ENCODE measurements around the gene ESF1.

DNA sequence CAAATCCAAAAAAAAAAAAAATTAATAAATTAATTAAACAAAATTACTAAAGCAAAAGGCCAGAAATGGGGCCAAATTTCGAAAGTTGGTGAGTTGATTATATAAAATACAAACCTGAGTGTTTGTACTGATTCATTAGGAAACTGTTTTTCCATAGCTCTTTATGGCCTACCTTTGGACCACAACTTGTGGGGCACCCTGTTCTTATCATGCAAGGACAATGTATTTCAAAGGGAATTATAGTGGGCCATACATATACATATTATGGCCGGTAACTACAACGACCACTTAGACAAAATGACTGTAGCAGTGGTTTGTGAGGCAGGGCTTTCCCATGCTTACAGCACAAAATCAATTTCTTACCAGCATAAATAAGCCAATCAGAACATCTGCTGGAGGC, 69.5 kb downstream of the ESF1 start:
- TF ChIP-seq, protein P1, sequence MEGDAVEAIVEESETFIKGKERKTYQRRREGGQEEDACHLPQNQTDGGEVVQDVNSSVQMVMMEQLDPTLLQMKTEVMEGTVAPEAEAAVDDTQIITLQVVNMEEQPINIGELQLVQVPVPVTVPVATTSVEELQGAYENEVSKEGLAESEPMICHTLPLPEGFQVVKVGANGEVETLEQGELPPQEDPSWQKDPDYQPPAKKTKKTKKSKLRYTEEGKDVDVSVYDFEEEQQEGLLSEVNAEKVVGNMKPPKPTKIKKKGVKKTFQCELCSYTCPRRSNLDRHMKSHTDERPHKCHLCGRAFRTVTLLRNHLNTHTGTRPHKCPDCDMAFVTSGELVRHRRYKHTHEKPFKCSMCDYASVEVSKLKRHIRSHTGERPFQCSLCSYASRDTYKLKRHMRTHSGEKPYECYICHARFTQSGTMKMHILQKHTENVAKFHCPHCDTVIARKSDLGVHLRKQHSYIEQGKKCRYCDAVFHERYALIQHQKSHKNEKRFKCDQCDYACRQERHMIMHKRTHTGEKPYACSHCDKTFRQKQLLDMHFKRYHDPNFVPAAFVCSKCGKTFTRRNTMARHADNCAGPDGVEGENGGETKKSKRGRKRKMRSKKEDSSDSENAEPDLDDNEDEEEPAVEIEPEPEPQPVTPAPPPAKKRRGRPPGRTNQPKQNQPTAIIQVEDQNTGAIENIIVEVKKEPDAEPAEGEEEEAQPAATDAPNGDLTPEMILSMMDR (IDR thresholded peaks at IDR 0.05), result no peak
- TF ChIP-seq ZFX (IDR thresholded peaks at IDR 0.05; ENCODE audit: borderline replicate concordance), result no peak
